Colonic mucosa (tissue), 4 donors: ENCODE results near the gene BRIP1. TPM values are rescaled to one million over a fixed set of nuclear protein-coding genes. Genes with fewer than 3 reads are reported as not detected.

Source experiments
- DNase-seq: peaks from one replicate; pipeline ENCODE4 v3.0.0-alpha.2; 2020
- H3K27ac ChIP-seq: fragments of 200-600 bp; one replicate; pipeline ENCODE4 v1.8.0; 2021
- H3K27me3 ChIP-seq: fragments of 200-600 bp; one replicate; pipeline ENCODE4 v1.8.0; 2021
- H3K36me3 ChIP-seq: fragments of 200-600 bp; one replicate; pipeline ENCODE4 v1.8.0; 2021
- H3K4me1 ChIP-seq: fragments of 200-600 bp; one replicate; pipeline ENCODE4 v1.8.0; 2021; ENCODE audit warnings: mild to moderate bottlenecking
- H3K4me3 ChIP-seq: fragments of 200-600 bp; one replicate; pipeline ENCODE4 v1.8.0; 2021
- H3K9ac ChIP-seq, 2 donors: one replicate each; pipeline ENCODE4 v1.7.0; 2013; ENCODE audit warnings: control low read depth in 2 of 2, low read depth in 2 of 2, low read length in 2 of 2
- H3K9me3 ChIP-seq: fragments of 200-600 bp; one replicate; pipeline ENCODE4 v1.8.0; 2021
- intact Hi-C: fragments of 100-400 bp; cut with DNase I; formaldehyde crosslinking; loops from one replicate; pipeline ENCODE4 v1.14.1; 2022
- total RNA-seq, 2 donors: library from RNA; stranded (reverse); fragmentation: NEBNext Ultra II Directional in 1 of 2; extraction: Animal tissue kit (Norgen Biotek cat#: 25700) in 1 of 2; gene quantifications; one replicate each; pipeline ENCODE4 v1.2.1, GENCODE V29; 2021
- TF ChIP-seq, protein P1 (sequence below): fragments of 200-600 bp; IDR thresholded peaks from one replicate; pipeline ENCODE4 v1.8.0; 2022; ENCODE audit warnings: antibody characterized with exemption, mild to moderate bottlenecking
- donor health status: healthy.
- donor health status: DM: no; HTN: no; CAD: no.
- donor health status: DM: no; HTN: no; CAD: no.

BRIP1 gene
- total RNA-seq, 2 donors from 2014 or later, result 3.3 to 10.1 TPM

DNA sequence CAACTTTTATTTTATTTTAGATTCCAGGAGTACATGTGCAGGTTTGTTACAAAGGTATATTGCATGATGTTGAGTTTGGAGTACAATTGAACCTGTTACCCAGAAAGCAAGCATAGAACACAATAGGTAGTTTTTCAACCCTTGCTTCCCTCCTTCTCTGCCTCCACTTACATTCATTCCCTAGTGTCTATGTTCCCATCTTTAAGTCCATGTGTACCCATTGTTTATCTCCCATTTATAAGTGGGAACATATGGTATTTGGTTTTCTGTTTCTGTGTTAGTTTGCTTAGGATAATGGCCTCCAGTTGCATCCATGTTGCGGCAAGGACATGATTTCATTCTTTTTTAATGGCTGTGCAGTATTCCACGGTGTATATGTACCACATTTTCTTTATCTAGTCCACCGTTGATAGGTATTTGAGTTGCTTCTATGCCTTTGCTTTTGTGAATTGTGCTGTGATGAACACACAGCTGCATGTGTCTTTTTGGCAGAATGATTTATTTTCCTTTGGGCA, 158.3 kb downstream of the BRIP1 start:
- H3K9me3 ChIP-seq, result peaks cover 3% of the 10 kb centered on the region
- no peak overlapping the region for H3K27ac ChIP-seq
- intact Hi-C loops, result no loop called here
- no peaks in the 10 kb centered on the region for H3K4me1 ChIP-seq
- H3K4me3 ChIP-seq, result no peak overlapping the region
- TF ChIP-seq, protein P1, sequence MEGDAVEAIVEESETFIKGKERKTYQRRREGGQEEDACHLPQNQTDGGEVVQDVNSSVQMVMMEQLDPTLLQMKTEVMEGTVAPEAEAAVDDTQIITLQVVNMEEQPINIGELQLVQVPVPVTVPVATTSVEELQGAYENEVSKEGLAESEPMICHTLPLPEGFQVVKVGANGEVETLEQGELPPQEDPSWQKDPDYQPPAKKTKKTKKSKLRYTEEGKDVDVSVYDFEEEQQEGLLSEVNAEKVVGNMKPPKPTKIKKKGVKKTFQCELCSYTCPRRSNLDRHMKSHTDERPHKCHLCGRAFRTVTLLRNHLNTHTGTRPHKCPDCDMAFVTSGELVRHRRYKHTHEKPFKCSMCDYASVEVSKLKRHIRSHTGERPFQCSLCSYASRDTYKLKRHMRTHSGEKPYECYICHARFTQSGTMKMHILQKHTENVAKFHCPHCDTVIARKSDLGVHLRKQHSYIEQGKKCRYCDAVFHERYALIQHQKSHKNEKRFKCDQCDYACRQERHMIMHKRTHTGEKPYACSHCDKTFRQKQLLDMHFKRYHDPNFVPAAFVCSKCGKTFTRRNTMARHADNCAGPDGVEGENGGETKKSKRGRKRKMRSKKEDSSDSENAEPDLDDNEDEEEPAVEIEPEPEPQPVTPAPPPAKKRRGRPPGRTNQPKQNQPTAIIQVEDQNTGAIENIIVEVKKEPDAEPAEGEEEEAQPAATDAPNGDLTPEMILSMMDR, result no peak
- no peaks in the 10 kb centered on the region for H3K27me3 ChIP-seq
- no peaks in the 10 kb centered on the region for H3K36me3 ChIP-seq
- DNase-seq, result no peak
- no peak overlapping the region for H3K9ac ChIP-seq

DNA sequence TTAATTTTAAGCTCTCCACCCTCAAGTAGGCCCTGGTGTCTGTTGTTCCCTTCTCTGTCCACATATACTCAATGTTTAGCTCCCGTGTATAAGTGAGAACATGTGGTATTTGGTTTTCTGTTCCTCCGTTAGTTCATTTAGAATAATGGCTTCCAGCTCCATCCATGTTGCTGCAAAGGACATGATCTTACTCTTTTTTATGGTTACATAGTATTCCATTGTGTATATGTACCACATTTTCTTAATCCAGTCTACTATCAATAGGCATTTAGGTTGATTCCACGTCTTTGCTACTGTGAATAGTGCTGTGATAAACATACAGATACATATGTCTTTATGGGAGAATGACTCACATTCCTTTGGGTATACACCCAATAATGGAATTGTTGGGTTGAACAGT, 160.9 kb downstream of the BRIP1 start:
- intact Hi-C loops, result no loop called here
- DNase-seq, result no peak

DNA sequence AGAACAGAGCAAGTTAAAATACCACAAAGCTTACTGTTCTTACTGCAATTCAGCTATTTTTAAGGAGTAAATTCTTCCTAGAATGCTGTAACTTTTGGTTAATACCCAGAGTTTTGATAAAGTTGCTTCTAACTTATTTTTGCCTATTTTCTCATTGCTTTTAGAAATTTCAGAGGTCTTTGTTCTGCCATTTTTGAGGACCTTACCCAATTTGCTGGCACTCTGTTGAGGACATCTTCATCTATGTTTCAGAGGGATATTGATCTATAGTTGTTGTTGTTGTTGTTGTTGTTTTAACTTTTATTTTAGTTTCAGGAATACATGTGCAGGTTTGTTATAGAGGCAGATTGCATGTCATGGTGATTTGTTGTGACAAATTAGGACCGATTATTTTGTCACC, 161.3 kb downstream of the BRIP1 start:
- TF ChIP-seq, protein P1, result no peak
- H3K4me1 ChIP-seq, result no peaks in the 10 kb centered on the region
- H3K9me3 ChIP-seq, result peaks cover 3% of the 10 kb centered on the region
- intact Hi-C loops, result no loop called here
- DNase-seq, result no peak
- H3K4me3 ChIP-seq, result no peak overlapping the region
- H3K27ac ChIP-seq, result no peak overlapping the region
- no peaks in the 10 kb centered on the region for H3K36me3 ChIP-seq
- H3K9ac ChIP-seq, result no peak overlapping the region
- no peaks in the 10 kb centered on the region for H3K27me3 ChIP-seq

More for the DNA sequence above, 160.9 kb downstream of the BRIP1 start:
- Histone ChIP-seq H3K9me3 (peaks cover 3% of the 10 kb centered on the region), H3K27me3 (no peaks in the 10 kb centered on the region), H3K9ac (no peak overlapping the region), H3K4me3 (no peak overlapping the region), H3K36me3 (no peaks in the 10 kb centered on the region), H3K4me1 (no peaks in the 10 kb centered on the region), H3K27ac (no peak overlapping the region)
- TF ChIP-seq, protein P1, result no peak

DNA sequence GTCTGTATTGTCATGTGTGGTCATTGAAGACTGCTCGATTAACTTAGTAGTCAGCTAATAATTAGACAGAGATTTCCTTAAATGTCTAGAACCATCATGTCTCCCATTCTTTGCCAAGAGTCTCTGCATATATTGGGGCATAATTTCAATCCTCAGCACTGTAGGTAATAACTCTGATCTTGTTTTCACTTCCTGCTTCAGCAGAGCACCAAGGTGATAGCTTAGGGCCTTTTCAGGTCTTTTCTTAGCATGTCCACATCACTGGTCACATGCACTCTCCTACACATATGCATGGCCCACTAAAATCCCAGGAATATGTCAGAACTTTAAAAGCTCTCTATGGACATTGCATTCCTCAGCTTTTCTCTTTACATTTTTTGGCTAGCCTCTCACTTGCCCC, 162.0 kb downstream of the BRIP1 start:
- Histone ChIP-seq H3K9me3 (peaks cover 3% of the 10 kb centered on the region), H3K4me3 (no peak overlapping the region), H3K27ac (no peak overlapping the region), H3K36me3 (no peaks in the 10 kb centered on the region), H3K4me1 (no peaks in the 10 kb centered on the region), H3K27me3 (no peaks in the 10 kb centered on the region), H3K9ac (no peak overlapping the region)
- TF ChIP-seq, protein P1, result no peak
- intact Hi-C loops, result no loop called here
- no peak for DNase-seq

DNA sequence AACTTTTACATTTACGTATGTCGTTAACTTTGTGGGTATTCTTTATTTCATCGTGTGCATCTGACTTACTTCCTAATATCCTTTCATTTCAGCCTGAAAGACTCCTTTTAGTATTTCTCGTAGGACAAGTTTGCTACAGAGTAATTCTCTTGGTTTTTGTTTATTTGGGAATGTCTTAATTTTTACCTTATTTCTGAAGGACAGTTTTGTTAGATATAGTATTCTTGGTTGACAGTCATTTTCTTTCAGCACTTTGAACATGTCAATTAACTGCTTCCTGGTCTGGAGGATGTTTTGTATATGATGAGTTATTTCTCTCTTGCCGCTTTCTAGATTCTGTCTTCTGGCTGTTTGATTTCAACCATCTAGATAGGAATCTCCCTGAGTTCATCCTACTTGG, 163.1 kb downstream of the BRIP1 start:
- Histone ChIP-seq H3K9ac (no peak overlapping the region), H3K36me3 (no peaks in the 10 kb centered on the region), H3K27me3 (no peaks in the 10 kb centered on the region), H3K4me1 (no peaks in the 10 kb centered on the region), H3K9me3 (peaks cover 3% of the 10 kb centered on the region), H3K4me3 (no peak overlapping the region), H3K27ac (no peak overlapping the region)
- DNase-seq, result no peak
- intact Hi-C loops, result no loop called here
- TF ChIP-seq, protein P1, result no peak

DNA sequence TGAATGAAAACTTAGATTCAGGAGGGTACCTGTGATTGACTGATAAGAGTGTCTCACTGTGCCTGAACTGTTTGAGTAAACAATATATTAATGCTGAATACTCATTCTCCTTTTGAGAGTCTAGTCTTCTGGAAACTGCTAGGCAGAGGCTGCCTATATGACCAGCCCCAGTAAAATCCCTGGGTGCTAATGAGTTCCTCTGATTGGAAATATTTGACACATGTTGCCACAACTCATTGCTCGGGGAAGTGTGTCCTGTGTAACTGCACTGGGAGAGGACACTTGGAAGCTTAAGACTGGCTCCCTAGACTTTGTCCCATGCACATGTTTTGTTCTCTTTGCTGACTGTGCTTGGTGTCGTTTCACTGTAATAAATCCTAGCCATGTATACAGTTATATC, 163.6 kb downstream of the BRIP1 start:
- H3K27ac ChIP-seq, result no peak overlapping the region
- no peaks in the 10 kb centered on the region for H3K4me1 ChIP-seq
- no peaks in the 10 kb centered on the region for H3K27me3 ChIP-seq
- no peak overlapping the region for H3K9ac ChIP-seq
- DNase-seq, result no peak
- no peaks in the 10 kb centered on the region for H3K36me3 ChIP-seq
- no peak overlapping the region for H3K4me3 ChIP-seq
- TF ChIP-seq, protein P1, result no peak
- intact Hi-C loops, result no loop called here
- peaks cover 3% of the 10 kb centered on the region for H3K9me3 ChIP-seq
